Measurements from ENCODE around the gene ELL3. TPM values are rescaled to one million over a fixed set of nuclear protein-coding genes. Genes with fewer than 3 reads are reported as not detected.
A peak's percentile ranks its signal among the peaks of the same experiment; 100 is the strongest.

The ELL3 gene
- total and polyA plus RNA-seq, 10 of the 15 experiments (the other 5 are each of a cell fraction or from before 2014, with no cell fraction given) = 12.9 to 30.3 (median 20.2) TPM

- TF ChIP-seq, protein P1, sequence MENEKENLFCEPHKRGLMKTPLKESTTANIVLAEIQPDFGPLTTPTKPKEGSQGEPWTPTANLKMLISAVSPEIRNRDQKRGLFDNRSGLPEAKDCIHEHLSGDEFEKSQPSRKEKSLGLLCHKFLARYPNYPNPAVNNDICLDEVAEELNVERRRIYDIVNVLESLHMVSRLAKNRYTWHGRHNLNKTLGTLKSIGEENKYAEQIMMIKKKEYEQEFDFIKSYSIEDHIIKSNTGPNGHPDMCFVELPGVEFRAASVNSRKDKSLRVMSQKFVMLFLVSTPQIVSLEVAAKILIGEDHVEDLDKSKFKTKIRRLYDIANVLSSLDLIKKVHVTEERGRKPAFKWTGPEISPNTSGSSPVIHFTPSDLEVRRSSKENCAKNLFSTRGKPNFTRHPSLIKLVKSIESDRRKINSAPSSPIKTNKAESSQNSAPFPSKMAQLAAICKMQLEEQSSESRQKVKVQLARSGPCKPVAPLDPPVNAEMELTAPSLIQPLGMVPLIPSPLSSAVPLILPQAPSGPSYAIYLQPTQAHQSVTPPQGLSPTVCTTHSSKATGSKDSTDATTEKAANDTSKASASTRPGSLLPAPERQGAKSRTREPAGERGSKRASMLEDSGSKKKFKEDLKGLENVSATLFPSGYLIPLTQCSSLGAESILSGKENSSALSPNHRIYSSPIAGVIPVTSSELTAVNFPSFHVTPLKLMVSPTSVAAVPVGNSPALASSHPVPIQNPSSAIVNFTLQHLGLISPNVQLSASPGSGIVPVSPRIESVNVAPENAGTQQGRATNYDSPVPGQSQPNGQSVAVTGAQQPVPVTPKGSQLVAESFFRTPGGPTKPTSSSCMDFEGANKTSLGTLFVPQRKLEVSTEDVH (IDR thresholded peaks at IDR 0.05; ENCODE audit: low read depth, partially characterized antibody) = peak; percentile 98
- TF ChIP-seq, protein P2, sequence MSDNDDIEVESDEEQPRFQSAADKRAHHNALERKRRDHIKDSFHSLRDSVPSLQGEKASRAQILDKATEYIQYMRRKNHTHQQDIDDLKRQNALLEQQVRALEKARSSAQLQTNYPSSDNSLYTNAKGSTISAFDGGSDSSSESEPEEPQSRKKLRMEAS (IDR thresholded peaks at IDR 0.05; ENCODE audit: low read depth, low read length) = peak; percentile 27; the same call in 1 of the 2 replicates
- TF ChIP-seq, protein P3, sequence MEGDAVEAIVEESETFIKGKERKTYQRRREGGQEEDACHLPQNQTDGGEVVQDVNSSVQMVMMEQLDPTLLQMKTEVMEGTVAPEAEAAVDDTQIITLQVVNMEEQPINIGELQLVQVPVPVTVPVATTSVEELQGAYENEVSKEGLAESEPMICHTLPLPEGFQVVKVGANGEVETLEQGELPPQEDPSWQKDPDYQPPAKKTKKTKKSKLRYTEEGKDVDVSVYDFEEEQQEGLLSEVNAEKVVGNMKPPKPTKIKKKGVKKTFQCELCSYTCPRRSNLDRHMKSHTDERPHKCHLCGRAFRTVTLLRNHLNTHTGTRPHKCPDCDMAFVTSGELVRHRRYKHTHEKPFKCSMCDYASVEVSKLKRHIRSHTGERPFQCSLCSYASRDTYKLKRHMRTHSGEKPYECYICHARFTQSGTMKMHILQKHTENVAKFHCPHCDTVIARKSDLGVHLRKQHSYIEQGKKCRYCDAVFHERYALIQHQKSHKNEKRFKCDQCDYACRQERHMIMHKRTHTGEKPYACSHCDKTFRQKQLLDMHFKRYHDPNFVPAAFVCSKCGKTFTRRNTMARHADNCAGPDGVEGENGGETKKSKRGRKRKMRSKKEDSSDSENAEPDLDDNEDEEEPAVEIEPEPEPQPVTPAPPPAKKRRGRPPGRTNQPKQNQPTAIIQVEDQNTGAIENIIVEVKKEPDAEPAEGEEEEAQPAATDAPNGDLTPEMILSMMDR (IDR thresholded peaks at IDR 0.05 in 2 of 3, conservative IDR thresholded peaks at IDR 0.05 in 1 of 3; ENCODE audit: control insufficient read depth in 2 of 3, extremely low read depth in 1 of 3, insufficient read depth in 1 of 3, low read depth in 3 of 3, low read length in 3 of 3) = no peak
- peak; percentile 45 for TF ChIP-seq HDAC6 (IDR thresholded peaks at IDR 0.05; ENCODE audit: unreplicated experiment)
- TF ChIP-seq RELA (IDR thresholded peaks at IDR 0.05; ENCODE audit: borderline replicate concordance, partially characterized antibody) = no peak
- peak; percentile 98 for TF ChIP-seq PML (IDR thresholded peaks at IDR 0.05; ENCODE audit: low read length)
- TF ChIP-seq ATF2 (IDR thresholded peaks at IDR 0.05; ENCODE audit: low read length) = peak; percentile 50; the same call in 1 of the 2 replicates
- no peak for TF ChIP-seq ZNF592 (IDR thresholded peaks at IDR 0.05)
- TF ChIP-seq CREB1 (IDR thresholded peaks at IDR 0.05; ENCODE audit: low read depth) = peak; percentile 94
- TF ChIP-seq NFYB (IDR thresholded peaks at IDR 0.05; ENCODE audit: insufficient read depth, low read depth, low read length) = peak; percentile 62; the same call in 1 of the 2 replicates
- peak; percentile 46 to 52; a peak in 1 of 4 replicates for TF ChIP-seq IKZF2 (IDR thresholded peaks at IDR 0.05)
- peak; percentile 99 for TF ChIP-seq POLR2AphosphoS5 (IDR thresholded peaks at IDR 0.05; ENCODE audit: low read length)
Observed at GRCh38 chr15:43824302-43825246, 47.8 kb upstream of the ELL3 start, which contains the start of gene MFAP1 (continued).

All from GM12878 (cell line).